Stomach (tissue), 9 donors: ENCODE measurements around the gene RERE. TPM values are rescaled to one million over a fixed set of nuclear protein-coding genes. Genes with fewer than 3 reads are reported as not detected.
A peak's percentile ranks its signal among the peaks of the same experiment; 100 is the strongest.

Experiments
- DNase-seq, 2 donors: peaks; one replicate each; pipeline versions ENCODE4 v3.0.0 to v3.0.0-alpha.2; 2013 to 2019
- H3K27ac ChIP-seq, 5 donors: fragments of 200-600 bp in 4 of 5; sonication (generic) in 4 of 5; one replicate each; pipeline ENCODE4 v1.5.1; 2013 to 2019; ENCODE audit warnings: mild to moderate bottlenecking in 1 of 5, moderate library complexity in 1 of 5
- H3K27me3 ChIP-seq, 3 donors: fragments of 200-600 bp; sonication (generic); one replicate each; pipeline ENCODE4 v1.5.1; 2017 to 2019; ENCODE audit warnings: mixed run types in 1 of 3
- H3K36me3 ChIP-seq, 4 donors: fragments of 200-600 bp; sonication (generic); 1 replicate in 3 of 4; 2 replicates in 1 of 4; pipeline ENCODE4 v1.5.1; 2016 to 2019
- H3K4me1 ChIP-seq, 4 donors: fragments of 200-600 bp; sonication (generic); one replicate each; pipeline ENCODE4 v1.5.1; 2016 to 2019
- H3K4me3 ChIP-seq, 4 donors: fragments of 200-600 bp; sonication (generic) in 3 of 4; one replicate each; pipeline ENCODE4 v1.5.1; 2016 to 2019; ENCODE audit warnings: mild to moderate bottlenecking in 1 of 4
- H3K9me3 ChIP-seq, 4 donors: fragments of 200-600 bp; sonication (generic); one replicate each; pipeline ENCODE4 v1.5.1; 2016 to 2019
- EP300 ChIP-seq: sonication (generic); formaldehyde crosslinking; IDR thresholded peaks from one replicate; pipeline ENCODE4 v1.6.1; 2017; ENCODE audit warnings: antibody characterized with exemption
- POLR2A ChIP-seq, 4 donors: fragments of 450-650 bp; IDR thresholded peaks; one replicate each; pipeline ENCODE4 v1.6.1; 2016; ENCODE audit warnings: antibody characterized with exemption in 4 of 4, control low read depth in 2 of 4, mild to moderate bottlenecking in 1 of 4, moderate library complexity in 1 of 4
- POLR2AphosphoS5 ChIP-seq, 3 donors: sonication (generic); formaldehyde crosslinking; IDR thresholded peaks; one replicate each; pipeline ENCODE4 v1.6.1; 2016; ENCODE audit warnings: antibody characterized with exemption in 3 of 3
- WGBS, 5 donors: extraction: QIAGEN DNeasy Blood & Tissue Kit in 3 of 5; methylation state at CpG; one replicate each; pipeline versions ENCODE4 v1.1.5 to v1.1.7; 2013 to 2018; 5-methylcytosine and 5-hydroxymethylcytosine counted together
- intact Hi-C: fragments of 100-400 bp; cut with DNase I; formaldehyde crosslinking; loops from one replicate; pipeline ENCODE4 v1.15.1; 2023; ENCODE audit warnings: low total_unique reads
- polyA plus RNA-seq, 3 donors: library from polyadenylated mRNA; stranded (reverse); fragments of 200-250 nt; gene quantifications; one replicate each; pipeline ENCODE4 v1.2.3, GENCODE V29; 2013
- total RNA-seq, 5 donors: library from RNA; depleted of rRNA; stranded (reverse); fragments of >200 nt; gene quantifications; one replicate each; pipeline versions ENCODE4 v1.1.0 to v1.2.3, GENCODE V29; 2014 to 2016
- TF ChIP-seq, protein P1 (sequence below), 7 experiments: fragments of 450-650 bp in 4 of 7; fragments of 200-600 bp in 3 of 7; sonication (generic) in 3 of 7; IDR thresholded peaks; one replicate each; pipeline ENCODE4 v1.5.1; 2016 to 2019; ENCODE audit warnings: antibody characterized with exemption in 7 of 7, control low read depth in 2 of 7, mild to moderate bottlenecking in 1 of 7
- donor health status: healthy with polysubstance abuse.
- donor health status: Bipolar disorder and iron deficiency.
- donor health status: healthy.

The RERE gene
- total and polyA plus RNA-seq, 8 donors = 15.6 to 198 (median 79.3) TPM

DNA sequence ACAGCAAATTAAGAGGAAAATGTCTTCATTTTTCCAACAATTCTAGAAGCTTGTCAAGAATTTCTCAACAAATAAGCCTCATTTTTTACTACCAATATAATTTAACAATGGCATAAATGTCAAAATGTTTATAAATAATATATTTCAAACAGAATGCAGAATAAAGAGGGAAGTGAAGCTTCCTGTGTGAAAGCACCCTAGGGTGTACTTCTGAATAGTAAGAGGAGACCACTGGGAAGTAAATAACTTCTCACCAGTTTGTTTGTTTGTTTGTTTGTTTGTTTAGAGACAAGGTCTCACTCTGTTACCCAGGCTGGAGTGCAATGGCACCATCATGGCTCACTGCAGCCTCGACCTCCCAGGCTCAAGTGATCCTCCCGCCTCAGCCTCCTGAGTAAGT lies 255.2 kb downstream of the RERE start:
- Histone ChIP-seq H3K27me3 (no peaks in the 10 kb centered on the region), H3K36me3 (no peaks in the 10 kb centered on the region), H3K4me3 (no peak overlapping the region), H3K27ac (no peak overlapping the region), H3K4me1 (peaks cover 0 to 38% (median 21%) of the 10 kb centered on the region in 4 donors), H3K9me3 (no peaks in the 10 kb centered on the region)
- intact Hi-C loops = loop anchor here (10.0 kb wide), 1 partner anchor 103 kb away; no protein-coding TSS in a partner anchor
- 94 to 100% (median 95%) methylated on average over 2 of the region's 2 CpGs for WGBS, 5 donors
- no peak for TF ChIP-seq POLR2A (IDR thresholded peaks at IDR 0.05)
- no peak for DNase-seq

DNA sequence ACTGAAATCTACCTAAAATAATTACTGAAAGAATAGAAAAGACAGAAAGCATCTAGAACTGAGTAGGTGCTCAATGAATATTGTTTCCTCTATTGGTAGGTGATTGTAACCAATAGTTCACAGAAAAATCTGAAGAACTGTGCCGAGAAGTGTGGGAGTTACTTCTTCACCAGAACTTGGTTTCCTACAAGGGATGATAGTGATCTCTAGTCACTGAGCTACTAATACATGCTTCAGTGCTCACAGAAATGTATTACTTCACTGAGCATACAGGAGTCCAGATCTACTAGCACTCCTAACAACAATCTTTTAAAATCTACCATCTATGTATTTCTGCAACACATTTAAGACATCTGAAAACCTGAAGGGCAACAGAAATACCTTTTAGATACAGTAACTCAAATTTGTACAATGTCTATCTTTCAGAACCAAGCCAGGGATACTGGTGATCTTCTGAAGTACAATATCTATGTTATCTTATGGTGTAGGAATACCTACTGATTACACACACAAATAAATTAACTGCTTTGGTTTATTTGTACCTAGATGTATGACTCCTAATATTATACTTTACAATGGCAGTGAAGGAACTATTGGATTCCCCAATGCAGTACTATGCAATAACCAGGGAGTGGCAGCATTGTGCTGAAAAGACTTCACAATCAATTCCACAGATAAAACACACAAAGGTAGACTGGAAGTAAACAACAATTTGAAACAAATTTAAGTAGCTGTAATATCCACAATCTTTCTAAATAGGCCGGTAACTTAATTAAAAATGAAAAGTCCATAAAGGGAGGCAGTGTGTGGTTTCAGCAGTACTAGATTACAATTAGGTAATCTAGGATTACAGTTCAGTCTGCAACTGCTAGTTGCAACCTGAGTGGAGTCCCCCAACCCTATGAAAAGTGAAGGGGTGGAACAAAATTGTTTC lies 256.6 kb downstream of the RERE start:
- H3K4me3 ChIP-seq = no peak overlapping the region
- 21 to 39% (median 36%) methylated on average over 2 of the region's 2 CpGs for WGBS, 5 donors
- TF ChIP-seq EP300 (no peak), POLR2A (IDR thresholded peaks at IDR 0.05) (no peak), POLR2AphosphoS5 (IDR thresholded peaks at IDR 0.05) (no peak)
- TF ChIP-seq, protein P1, sequence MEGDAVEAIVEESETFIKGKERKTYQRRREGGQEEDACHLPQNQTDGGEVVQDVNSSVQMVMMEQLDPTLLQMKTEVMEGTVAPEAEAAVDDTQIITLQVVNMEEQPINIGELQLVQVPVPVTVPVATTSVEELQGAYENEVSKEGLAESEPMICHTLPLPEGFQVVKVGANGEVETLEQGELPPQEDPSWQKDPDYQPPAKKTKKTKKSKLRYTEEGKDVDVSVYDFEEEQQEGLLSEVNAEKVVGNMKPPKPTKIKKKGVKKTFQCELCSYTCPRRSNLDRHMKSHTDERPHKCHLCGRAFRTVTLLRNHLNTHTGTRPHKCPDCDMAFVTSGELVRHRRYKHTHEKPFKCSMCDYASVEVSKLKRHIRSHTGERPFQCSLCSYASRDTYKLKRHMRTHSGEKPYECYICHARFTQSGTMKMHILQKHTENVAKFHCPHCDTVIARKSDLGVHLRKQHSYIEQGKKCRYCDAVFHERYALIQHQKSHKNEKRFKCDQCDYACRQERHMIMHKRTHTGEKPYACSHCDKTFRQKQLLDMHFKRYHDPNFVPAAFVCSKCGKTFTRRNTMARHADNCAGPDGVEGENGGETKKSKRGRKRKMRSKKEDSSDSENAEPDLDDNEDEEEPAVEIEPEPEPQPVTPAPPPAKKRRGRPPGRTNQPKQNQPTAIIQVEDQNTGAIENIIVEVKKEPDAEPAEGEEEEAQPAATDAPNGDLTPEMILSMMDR (IDR thresholded peaks at IDR 0.05) = peak in 5 of 7 experiments; percentile 90 to 95 (median 93)
- H3K27me3 ChIP-seq = no peaks in the 10 kb centered on the region
- H3K4me1 ChIP-seq = peaks cover 0 to 32% (median 19%) of the 10 kb centered on the region in 4 donors
- peak overlapping the region in 1 of 5 donors; percentile 18 for H3K27ac ChIP-seq
- H3K9me3 ChIP-seq = no peaks in the 10 kb centered on the region
- peak in 1 of 2 donors; percentile 73 for DNase-seq
- H3K36me3 ChIP-seq = peaks cover 0 to 11% (median 5%) of the 10 kb centered on the region in 4 donors
- intact Hi-C loops = loop anchor here (10.0 kb wide), 1 partner anchor 104 kb away; no protein-coding TSS in a partner anchor

- 71 to 88% (median 85%) methylated on average over 4 of the region's 4 CpGs for WGBS, 5 donors
- Histone ChIP-seq H3K4me1 (peaks cover 0 to 36% (median 19%) of the 10 kb centered on the region in 4 donors), H3K9me3 (no peaks in the 10 kb centered on the region), H3K4me3 (no peak overlapping the region), H3K27me3 (no peaks in the 10 kb centered on the region), H3K36me3 (peaks cover 0 to 15% (median 7%) of the 10 kb centered on the region in 4 donors), H3K27ac (no peak overlapping the region)
- TF ChIP-seq EP300 = no peak
- TF ChIP-seq POLR2AphosphoS5 (IDR thresholded peaks at IDR 0.05) = no peak
- TF ChIP-seq, protein P1 (IDR thresholded peaks at IDR 0.05) = no peak
- TF ChIP-seq POLR2A (IDR thresholded peaks at IDR 0.05) = no peak
- intact Hi-C loops = loop anchor here (10.0 kb wide), 1 partner anchor 105 kb away; no protein-coding TSS in a partner anchor
- DNase-seq = no peak
Observed at GRCh38 chr1:8560035-8560434, 257.4 kb downstream of the RERE start.

- Histone ChIP-seq H3K4me3 (no peak overlapping the region), H3K9me3 (no peaks in the 10 kb centered on the region), H3K27me3 (no peaks in the 10 kb centered on the region), H3K4me1 (peaks cover 0 to 28% (median 13%) of the 10 kb centered on the region in 4 donors), H3K27ac (peak overlapping the region in 1 of 5 donors; percentile 16), H3K36me3 (peaks cover 6 to 15% (median 10%) of the 10 kb centered on the region in 4 donors)
- no peak for DNase-seq
- TF ChIP-seq, protein P1 (IDR thresholded peaks at IDR 0.05) = no peak
- TF ChIP-seq POLR2AphosphoS5 (IDR thresholded peaks at IDR 0.05) = no peak
- no peak for TF ChIP-seq EP300
- TF ChIP-seq POLR2A (IDR thresholded peaks at IDR 0.05) = no peak
- intact Hi-C loops = no loop called here
Observed at GRCh38 chr1:8555582-8555981, 261.9 kb downstream of the RERE start.
